22Rv1 (cell line): ENCODE results near the gene VASH1.

Experiments
- ZFX ChIP-seq: fragments of 450-650 bp; IDR thresholded peaks from 2 replicates; pipeline ENCODE4 v1.6.1; 2017; ENCODE audit warnings: antibody characterized with exemption, borderline replicate concordance
- TF ChIP-seq, protein P1 (sequence below): fragments of 450-650 bp; IDR thresholded peaks from 2 replicates; pipeline ENCODE4 v1.5.1; 2017; ENCODE audit warnings: mild to moderate bottlenecking

DNA sequence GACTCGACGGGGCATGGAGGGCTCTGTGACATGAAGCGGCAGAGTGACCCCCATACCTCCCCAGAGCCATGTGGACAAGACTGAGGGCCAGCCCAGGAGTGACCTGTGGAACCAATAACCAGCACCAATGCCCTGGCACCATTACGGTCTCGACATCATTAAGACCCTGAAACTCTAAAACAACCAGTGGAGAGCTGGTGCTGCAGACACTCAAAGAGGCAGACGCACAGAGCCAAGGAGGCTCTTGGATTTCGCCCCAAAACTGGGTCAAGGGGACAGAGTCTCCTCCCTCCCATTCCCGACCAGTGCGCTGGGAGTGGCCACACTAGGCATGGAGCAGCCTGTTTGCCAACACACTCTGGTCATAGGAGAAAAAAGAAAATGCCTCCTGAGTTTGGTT lies 41.6 kb upstream of the VASH1 start:
- TF ChIP-seq, protein P1, sequence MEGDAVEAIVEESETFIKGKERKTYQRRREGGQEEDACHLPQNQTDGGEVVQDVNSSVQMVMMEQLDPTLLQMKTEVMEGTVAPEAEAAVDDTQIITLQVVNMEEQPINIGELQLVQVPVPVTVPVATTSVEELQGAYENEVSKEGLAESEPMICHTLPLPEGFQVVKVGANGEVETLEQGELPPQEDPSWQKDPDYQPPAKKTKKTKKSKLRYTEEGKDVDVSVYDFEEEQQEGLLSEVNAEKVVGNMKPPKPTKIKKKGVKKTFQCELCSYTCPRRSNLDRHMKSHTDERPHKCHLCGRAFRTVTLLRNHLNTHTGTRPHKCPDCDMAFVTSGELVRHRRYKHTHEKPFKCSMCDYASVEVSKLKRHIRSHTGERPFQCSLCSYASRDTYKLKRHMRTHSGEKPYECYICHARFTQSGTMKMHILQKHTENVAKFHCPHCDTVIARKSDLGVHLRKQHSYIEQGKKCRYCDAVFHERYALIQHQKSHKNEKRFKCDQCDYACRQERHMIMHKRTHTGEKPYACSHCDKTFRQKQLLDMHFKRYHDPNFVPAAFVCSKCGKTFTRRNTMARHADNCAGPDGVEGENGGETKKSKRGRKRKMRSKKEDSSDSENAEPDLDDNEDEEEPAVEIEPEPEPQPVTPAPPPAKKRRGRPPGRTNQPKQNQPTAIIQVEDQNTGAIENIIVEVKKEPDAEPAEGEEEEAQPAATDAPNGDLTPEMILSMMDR: no peak
- no peak for TF ChIP-seq ZFX
